Psoas muscle (tissue), 8 donors: Measurements from ENCODE around the gene CCDC183. TPM values are rescaled to one million over a fixed set of nuclear protein-coding genes. Genes with fewer than 3 reads are reported as not detected.
"Not testable (repeated sequence)": the region's sequence is repeated elsewhere in the genome, so short reads cannot be mapped to it uniquely, and the experiment has no call there.

Experiments used
- ATAC-seq, 4 donors: fragments of 200-7000 bp; cut with Tn5 transposase; one replicate each; pipeline ENCODE4 v1.9.1; 2020; ENCODE audit warnings: moderate library complexity in 3 of 4, mild to moderate bottlenecking in 2 of 4
- DNase-seq, 2 donors: peaks; one replicate each; pipeline ENCODE4 v3.0.0-alpha.2; 2020
- H3K27ac ChIP-seq: fragments of 200-600 bp; one replicate; pipeline ENCODE4 v1.8.0; 2022
- H3K27me3 ChIP-seq, 3 donors: fragments of 200-600 bp in 1 of 3; one replicate each; pipeline versions ENCODE4 v1.6.1 to v1.8.0; 2013 to 2022; ENCODE audit warnings: low read length in 2 of 3, mild to moderate bottlenecking in 2 of 3, moderate library complexity in 1 of 3; ENCODE audit not compliant: insufficient read depth in 3 of 3
- H3K36me3 ChIP-seq, 2 donors: fragments of 200-600 bp in 1 of 2; one replicate each; pipeline versions ENCODE4 v1.6.1 to v1.8.0; 2013 to 2022; ENCODE audit warnings: low read depth in 1 of 2, mild to moderate bottlenecking in 1 of 2, moderate library complexity in 1 of 2; ENCODE audit not compliant: insufficient read depth in 1 of 2
- H3K4me1 ChIP-seq: fragments of 200-600 bp; one replicate; pipeline ENCODE4 v1.8.0; 2022
- H3K4me3 ChIP-seq: fragments of 200-600 bp; one replicate; pipeline ENCODE4 v1.8.0; 2022; ENCODE audit warnings: mild to moderate bottlenecking
- H3K9me3 ChIP-seq: fragments of 200-600 bp; one replicate; pipeline ENCODE4 v1.8.0; 2022
- WGBS, 3 donors: extraction: QIAGEN DNeasy Blood & Tissue Kit; methylation state at CpG; one replicate each; pipeline versions ENCODE4 v1.1.6 to v1.1.7; 2013; 5-methylcytosine and 5-hydroxymethylcytosine counted together
- intact Hi-C, 2 donors: fragments of 100-400 bp; cut with DNase I; formaldehyde crosslinking; loops; one replicate each; pipeline versions ENCODE4 v1.11.0 to v1.14.2; 2022
- polyA plus RNA-seq, 3 donors: library from polyadenylated mRNA; stranded (reverse); fragments of 200-250 nt; gene quantifications; one replicate each; pipeline ENCODE4 v1.2.3, GENCODE V29; 2013
- total RNA-seq, 4 donors: library from RNA; stranded (reverse); fragmentation: NEBNext Ultra II Directional in 2 of 4; extraction: Animal tissue kit (Norgen Biotek cat#: 25700) in 2 of 4; gene quantifications; one replicate each; pipeline versions ENCODE4 v1.2.1 to v1.2.4, GENCODE V29; 2021 to 2023
- TF ChIP-seq, protein P1 (sequence below): fragments of 200-600 bp; IDR thresholded peaks from one replicate; pipeline ENCODE4 v1.8.0; 2022; ENCODE audit warnings: antibody characterized with exemption
- donor health status: healthy with polysubstance abuse.
- donor health status: DM: no; HTN: no; CAD: no; lungs with moderate emphysema.
- donor health status: Bipolar disorder and iron deficiency.
- donor health status: healthy.
- donor health status: DM: yes; HTN: yes; CAD: no.
- donor health status: DM: no; HTN: no; CAD: no.
- donor health status: DM: no; HTN: no; CAD: no.
- donor health status: DM: yes; HTN: yes; CAD: no.

Gene CCDC183
- total and polyA plus RNA-seq, 7 donors = 0.03 to 0.08 TPM; not detected in 5

DNA sequence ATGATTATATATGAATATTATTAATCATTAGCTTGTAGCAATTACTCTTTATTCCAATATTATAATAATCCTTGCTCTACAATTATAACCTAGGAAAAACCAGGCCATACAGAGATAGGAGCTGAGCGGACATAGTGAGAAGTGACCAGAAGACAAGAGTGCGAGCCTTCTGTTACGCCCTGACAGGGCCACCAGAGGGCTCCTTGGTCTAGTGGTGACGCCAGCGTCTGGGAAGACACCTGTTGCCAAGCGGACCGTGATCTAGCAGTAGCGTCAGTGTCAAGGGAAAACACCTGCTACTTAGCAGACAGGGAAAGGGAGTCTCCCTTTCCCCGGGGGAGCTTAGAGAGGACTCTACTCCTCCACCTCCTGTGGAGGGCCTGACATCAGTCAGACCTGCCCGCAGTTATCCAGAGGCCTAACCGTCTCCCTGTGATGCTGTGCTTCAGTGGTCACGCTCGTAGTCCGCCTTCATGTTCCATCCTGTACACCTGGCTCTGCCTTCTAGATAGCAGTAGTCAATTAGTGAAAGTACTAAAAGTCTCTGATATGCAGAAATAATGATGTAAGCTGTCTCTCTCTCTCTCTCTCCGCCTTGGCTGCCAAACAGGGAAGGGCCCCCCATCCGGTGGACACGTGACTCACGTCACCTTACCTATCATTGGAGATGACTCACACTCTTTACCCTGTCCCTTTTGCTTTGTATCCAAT is 29.6 kb upstream of the CCDC183 start:
- TF ChIP-seq, protein P1, sequence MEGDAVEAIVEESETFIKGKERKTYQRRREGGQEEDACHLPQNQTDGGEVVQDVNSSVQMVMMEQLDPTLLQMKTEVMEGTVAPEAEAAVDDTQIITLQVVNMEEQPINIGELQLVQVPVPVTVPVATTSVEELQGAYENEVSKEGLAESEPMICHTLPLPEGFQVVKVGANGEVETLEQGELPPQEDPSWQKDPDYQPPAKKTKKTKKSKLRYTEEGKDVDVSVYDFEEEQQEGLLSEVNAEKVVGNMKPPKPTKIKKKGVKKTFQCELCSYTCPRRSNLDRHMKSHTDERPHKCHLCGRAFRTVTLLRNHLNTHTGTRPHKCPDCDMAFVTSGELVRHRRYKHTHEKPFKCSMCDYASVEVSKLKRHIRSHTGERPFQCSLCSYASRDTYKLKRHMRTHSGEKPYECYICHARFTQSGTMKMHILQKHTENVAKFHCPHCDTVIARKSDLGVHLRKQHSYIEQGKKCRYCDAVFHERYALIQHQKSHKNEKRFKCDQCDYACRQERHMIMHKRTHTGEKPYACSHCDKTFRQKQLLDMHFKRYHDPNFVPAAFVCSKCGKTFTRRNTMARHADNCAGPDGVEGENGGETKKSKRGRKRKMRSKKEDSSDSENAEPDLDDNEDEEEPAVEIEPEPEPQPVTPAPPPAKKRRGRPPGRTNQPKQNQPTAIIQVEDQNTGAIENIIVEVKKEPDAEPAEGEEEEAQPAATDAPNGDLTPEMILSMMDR = peak; percentile 34
- DNase-seq = peak; percentile 54 to 83
- H3K4me1 ChIP-seq, intact Hi-C loops, H3K9me3 ChIP-seq, H3K27me3 ChIP-seq, H3K36me3 ChIP-seq, H3K4me3 ChIP-seq: not testable (repeated sequence)
- 32 to 62% (median 48%) methylated on average over 10 to 18 of the region's 18 CpGs for WGBS, 3 donors
- peak in 3 of 4 donors; percentile 33 to 57 (median 55) for ATAC-seq
- H3K27ac ChIP-seq = peak overlapping the region; percentile 36

DNA sequence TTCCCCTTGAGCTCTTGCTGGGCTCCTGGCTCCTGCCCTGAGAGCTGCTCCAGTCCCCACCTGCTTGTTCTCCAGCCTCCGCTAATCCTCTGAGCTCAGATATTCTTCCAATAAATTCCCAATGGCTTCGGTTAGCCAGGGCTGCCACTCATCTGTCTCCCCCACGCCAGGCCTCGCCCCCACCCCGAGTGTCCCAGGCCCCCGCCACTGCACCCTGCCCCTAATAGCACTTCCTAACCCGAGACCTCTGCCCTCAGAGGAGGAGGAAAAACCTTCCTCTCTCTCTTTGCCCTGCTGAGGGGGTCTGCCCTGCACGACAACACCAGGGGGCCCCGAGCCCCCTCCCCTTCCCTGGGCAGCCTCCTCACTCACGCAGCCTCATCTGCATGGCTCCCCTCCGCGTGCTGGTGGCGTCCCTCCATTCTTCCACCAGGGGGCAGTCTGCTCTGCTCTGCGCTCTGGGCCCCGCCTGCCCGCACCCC is 26.4 kb upstream of the CCDC183 start:
- Histone ChIP-seq H3K9me3 (no peaks in the 10 kb centered on the region), H3K27ac (no peak overlapping the region), H3K27me3 (no peaks in the 10 kb centered on the region), H3K36me3 (no peaks in the 10 kb centered on the region), H3K4me3 (no peak overlapping the region), H3K4me1 (no peaks in the 10 kb centered on the region)
- intact Hi-C loops = no loop called here
- peak in 2 of 4 donors; percentile 55 to 70 for ATAC-seq
- DNase-seq = peak in 1 of 2 donors; percentile 66
- 5 to 9% (median 7%) methylated on average over 15 to 16 of the region's 16 CpGs for WGBS, 3 donors
- TF ChIP-seq, protein P1 = peak; percentile 27

DNA sequence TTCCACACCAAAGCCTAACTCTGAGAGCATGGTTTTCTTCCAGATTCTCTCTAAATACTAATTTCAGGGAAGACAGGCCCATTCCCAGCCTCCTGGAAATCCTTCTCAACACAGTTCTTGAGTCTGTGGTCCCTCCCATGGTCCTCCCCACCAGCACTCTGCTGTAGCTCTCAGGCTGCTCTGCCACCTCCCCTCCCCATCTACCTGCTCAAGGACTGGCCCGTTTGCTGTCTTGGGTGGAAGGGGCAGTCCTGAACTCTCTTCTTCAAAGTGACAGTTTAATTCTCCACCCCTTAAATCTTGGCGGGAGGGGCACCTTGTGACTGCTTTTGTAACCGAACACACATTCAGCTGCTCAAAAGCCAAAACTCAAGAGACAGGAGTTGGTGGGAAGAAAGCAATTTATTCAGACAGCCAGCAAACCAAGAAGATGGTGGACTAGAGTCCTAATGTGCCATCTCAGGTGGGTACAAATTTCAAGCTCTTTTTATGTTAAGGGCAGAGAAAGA is 24.2 kb upstream of the CCDC183 start:
- WGBS, 3 donors = 70 to 74% (median 70%) methylated on average over 3 of the region's 3 CpGs
- TF ChIP-seq, protein P1 = no peak
- no peak for DNase-seq

DNA sequence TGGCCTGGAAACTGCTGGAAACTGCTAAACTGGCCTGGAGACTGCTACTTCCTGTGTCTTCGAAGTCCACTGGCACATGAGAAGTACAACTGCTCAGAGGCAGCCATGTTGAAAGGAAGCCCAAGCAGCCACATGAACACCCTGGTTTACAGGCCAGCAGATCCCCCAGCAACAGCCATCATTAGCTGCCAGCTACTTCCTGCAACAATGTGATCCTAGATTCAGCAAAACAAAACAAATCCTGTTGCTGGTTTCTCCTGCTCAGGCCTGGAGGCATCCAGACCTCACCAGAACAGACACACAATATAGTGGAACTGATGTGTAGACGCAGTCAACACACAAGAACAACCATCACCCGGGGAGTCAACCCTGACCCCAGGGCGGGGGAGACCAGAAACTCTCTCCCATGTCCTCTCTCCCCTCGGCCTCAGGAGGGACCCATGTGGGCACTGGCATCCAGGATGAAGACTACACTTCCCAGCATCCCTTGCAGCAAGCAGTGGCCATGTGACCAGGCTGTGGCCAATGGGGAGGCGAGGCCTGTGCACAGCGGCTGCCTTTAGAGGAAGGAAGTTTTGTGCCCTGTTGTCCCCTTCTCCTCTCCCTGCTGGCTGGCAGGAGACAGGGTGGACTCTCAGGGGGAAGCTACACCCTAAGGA is 22.6 kb upstream of the CCDC183 start:
- Histone ChIP-seq H3K4me1 (no peaks in the 10 kb centered on the region), H3K27me3 (no peaks in the 10 kb centered on the region), H3K36me3 (no peaks in the 10 kb centered on the region), H3K9me3 (no peaks in the 10 kb centered on the region), H3K27ac (no peak overlapping the region), H3K4me3 (no peak overlapping the region)
- ATAC-seq = peak; percentile 61 to 75 (median 70)
- TF ChIP-seq, protein P1 = no peak
- intact Hi-C loops = no loop called here
- DNase-seq = peak in 1 of 2 donors; percentile 60
- 69 to 75% (median 73%) methylated on average over 7 of the region's 7 CpGs for WGBS, 3 donors

More for the DNA sequence above, 24.2 kb upstream of the CCDC183 start:
- intact Hi-C loops = no loop called here
- no peak overlapping the region for H3K4me3 ChIP-seq
- H3K27ac ChIP-seq = no peak overlapping the region
- no peaks in the 10 kb centered on the region for H3K27me3 ChIP-seq
- H3K4me1 ChIP-seq = no peaks in the 10 kb centered on the region
- no peaks in the 10 kb centered on the region for H3K36me3 ChIP-seq
- no peaks in the 10 kb centered on the region for H3K9me3 ChIP-seq
- no peak for ATAC-seq
